Measurements from ENCODE around the gene THADA.
"Not testable (repeated sequence)": the region's sequence is repeated elsewhere in the genome, so short reads cannot be mapped to it uniquely, and the experiment has no call there.

Gene THADA

DNA sequence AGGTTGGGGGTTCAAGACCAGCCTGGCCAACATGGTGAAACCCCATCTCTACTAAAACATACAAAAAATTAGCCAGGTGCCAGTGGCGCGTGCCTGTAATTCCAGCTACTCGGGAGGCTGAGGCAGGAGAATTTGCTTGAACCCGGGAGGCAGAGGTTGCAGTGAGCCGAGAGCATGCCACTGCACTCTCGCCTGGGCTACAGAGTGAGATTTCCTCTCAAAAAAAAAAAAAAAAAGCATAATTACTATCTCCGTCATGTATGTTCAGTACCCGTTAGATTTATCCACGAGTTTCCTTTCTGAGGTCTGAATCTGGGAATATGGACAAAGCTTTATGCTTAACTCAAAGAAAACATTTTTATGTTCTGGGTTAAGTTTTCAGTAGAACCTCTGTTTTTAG lies 209.2 kb downstream of the THADA start:
- not testable (repeated sequence) for H3K9ac ChIP-seq (ENCODE audit: low read length)

DNA sequence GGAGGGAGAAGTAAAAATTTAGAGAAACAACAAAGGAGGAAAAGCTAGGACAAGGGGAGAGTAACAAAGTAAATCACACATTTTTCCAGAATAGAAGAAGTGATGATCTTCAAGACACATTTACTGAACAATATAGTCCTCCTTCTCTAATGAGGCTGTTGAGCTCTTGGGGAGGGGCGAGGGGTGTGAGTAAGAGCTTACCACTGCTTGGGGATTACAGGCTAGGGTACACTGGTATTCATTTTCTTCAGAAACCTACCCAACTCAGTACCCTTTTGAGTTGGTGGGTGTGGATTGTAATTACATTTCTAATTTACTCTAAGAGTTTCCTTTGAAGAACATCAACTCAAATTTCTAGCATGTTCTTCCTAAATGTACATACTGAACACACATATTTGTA lies 211.7 kb downstream of the THADA start:
- H3K27ac ChIP-seq (ENCODE audit: low read depth, low read length): no peak overlapping the region
- no peak overlapping the region for H3K9ac ChIP-seq (ENCODE audit: low read length)
- no peaks in the 10 kb centered on the region for H3K9me3 ChIP-seq (ENCODE audit: control insufficient read depth, insufficient read depth, low read depth, low read length)
- H3K4me1 ChIP-seq (ENCODE audit: control insufficient read depth, insufficient read depth, low read length): no peaks in the 10 kb centered on the region
- H3K4me3 ChIP-seq (ENCODE audit: low read depth, low read length): no peak overlapping the region
- H3K27me3 ChIP-seq (ENCODE audit: control insufficient read depth, insufficient read depth, low read length): no peaks in the 10 kb centered on the region
- no peaks in the 10 kb centered on the region for H3K36me3 ChIP-seq (ENCODE audit: control insufficient read depth, insufficient read depth, low read length)

More for the DNA sequence above, 209.2 kb downstream of the THADA start:
- H3K27ac ChIP-seq (ENCODE audit: low read depth, low read length); H3K36me3 ChIP-seq (ENCODE audit: control insufficient read depth, insufficient read depth, low read length); H3K27me3 ChIP-seq (ENCODE audit: control insufficient read depth, insufficient read depth, low read length); H3K4me1 ChIP-seq (ENCODE audit: control insufficient read depth, insufficient read depth, low read length); H3K9me3 ChIP-seq (ENCODE audit: control insufficient read depth, insufficient read depth, low read depth, low read length); H3K4me3 ChIP-seq (ENCODE audit: low read depth, low read length): not testable (repeated sequence)

DNA sequence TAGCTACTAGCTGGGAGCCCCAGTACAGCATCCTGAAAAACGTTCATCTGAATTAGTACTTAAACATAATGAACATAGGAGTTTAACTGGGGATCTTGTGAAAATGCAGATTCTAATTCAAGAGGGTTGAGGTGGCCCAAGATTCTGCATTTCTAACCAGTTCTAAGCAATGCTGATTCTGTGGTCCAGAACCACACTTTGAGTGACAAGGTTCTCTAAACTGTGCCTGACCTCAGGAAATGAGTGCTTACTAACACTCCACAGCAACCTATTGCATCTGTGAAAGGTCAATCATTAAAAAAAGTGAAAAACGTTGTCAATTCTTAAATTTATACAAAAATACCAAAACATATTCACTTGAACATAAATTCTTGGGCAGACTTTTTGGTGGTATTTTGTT lies 212.3 kb downstream of the THADA start:
- no peaks in the 10 kb centered on the region for H3K27me3 ChIP-seq (ENCODE audit: control insufficient read depth, insufficient read depth, low read length)
- no peaks in the 10 kb centered on the region for H3K36me3 ChIP-seq (ENCODE audit: control insufficient read depth, insufficient read depth, low read length)

DNA sequence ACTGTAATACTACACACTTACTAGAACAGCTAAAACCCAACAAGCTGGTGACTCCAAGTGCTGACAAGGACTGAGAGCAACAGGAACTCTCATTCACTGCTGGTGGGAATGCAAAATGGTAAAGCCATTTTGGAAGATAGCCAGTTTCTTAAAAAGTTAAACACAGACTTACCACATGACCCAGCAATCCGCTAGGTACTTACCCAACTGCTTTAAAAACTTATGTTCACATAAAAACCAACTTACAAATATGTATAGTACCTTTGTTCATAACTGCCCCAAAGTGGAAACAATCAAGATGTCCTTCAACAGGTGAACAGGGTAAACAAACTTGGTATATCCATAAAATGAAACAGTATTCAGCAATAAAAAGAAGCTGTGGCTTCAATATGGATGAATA lies 216.3 kb downstream of the THADA start:
- Histone ChIP-seq H3K4me3 (ENCODE audit: low read depth, low read length) (no peak overlapping the region), H3K36me3 (ENCODE audit: control insufficient read depth, insufficient read depth, low read length) (no peaks in the 10 kb centered on the region), H3K27me3 (ENCODE audit: control insufficient read depth, insufficient read depth, low read length) (no peaks in the 10 kb centered on the region), H3K9ac (ENCODE audit: low read length) (no peak overlapping the region), H3K27ac (ENCODE audit: low read depth, low read length) (no peak overlapping the region), H3K9me3 (ENCODE audit: control insufficient read depth, insufficient read depth, low read depth, low read length) (no peaks in the 10 kb centered on the region), H3K4me1 (ENCODE audit: control insufficient read depth, insufficient read depth, low read length) (no peaks in the 10 kb centered on the region; the same call in 1 of the 2 replicates)

More for the DNA sequence above, 212.3 kb downstream of the THADA start:
- Histone ChIP-seq H3K4me3 (ENCODE audit: low read depth, low read length) (no peak overlapping the region), H3K9ac (ENCODE audit: low read length) (no peak overlapping the region), H3K27ac (ENCODE audit: low read depth, low read length) (no peak overlapping the region), H3K9me3 (ENCODE audit: control insufficient read depth, insufficient read depth, low read depth, low read length) (no peaks in the 10 kb centered on the region), H3K4me1 (ENCODE audit: control insufficient read depth, insufficient read depth, low read length) (no peaks in the 10 kb centered on the region)

DNA sequence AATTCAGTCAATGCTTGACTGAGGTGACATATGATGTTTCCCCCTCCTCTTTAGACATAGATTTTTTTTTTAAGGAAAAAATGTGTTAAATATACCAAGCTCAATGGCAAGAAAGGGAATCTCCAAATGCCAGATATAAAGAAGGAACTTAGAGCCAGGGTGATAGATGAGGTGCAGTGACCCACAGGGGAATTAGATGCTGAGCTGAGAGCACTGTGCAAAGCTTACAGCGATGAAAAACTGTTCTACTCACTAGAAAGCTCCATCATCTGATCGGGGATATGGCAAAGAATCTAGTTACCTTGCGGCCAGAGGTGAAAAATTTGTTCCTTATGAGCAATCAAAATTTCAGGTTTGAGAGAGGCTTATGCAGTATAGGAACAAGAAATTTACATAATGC lies 218.5 kb downstream of the THADA start:
- no peaks in the 10 kb centered on the region for H3K36me3 ChIP-seq (ENCODE audit: control insufficient read depth, insufficient read depth, low read length)
- no peak overlapping the region for H3K9ac ChIP-seq (ENCODE audit: low read length)
- H3K27me3 ChIP-seq (ENCODE audit: control insufficient read depth, insufficient read depth, low read length): no peaks in the 10 kb centered on the region
- no peak overlapping the region for H3K27ac ChIP-seq (ENCODE audit: low read depth, low read length)
- H3K4me1 ChIP-seq (ENCODE audit: control insufficient read depth, insufficient read depth, low read length): no peaks in the 10 kb centered on the region; the same call in 1 of the 2 replicates
- H3K9me3 ChIP-seq (ENCODE audit: control insufficient read depth, insufficient read depth, low read depth, low read length): no peaks in the 10 kb centered on the region
- no peak overlapping the region for H3K4me3 ChIP-seq (ENCODE audit: low read depth, low read length)

DNA sequence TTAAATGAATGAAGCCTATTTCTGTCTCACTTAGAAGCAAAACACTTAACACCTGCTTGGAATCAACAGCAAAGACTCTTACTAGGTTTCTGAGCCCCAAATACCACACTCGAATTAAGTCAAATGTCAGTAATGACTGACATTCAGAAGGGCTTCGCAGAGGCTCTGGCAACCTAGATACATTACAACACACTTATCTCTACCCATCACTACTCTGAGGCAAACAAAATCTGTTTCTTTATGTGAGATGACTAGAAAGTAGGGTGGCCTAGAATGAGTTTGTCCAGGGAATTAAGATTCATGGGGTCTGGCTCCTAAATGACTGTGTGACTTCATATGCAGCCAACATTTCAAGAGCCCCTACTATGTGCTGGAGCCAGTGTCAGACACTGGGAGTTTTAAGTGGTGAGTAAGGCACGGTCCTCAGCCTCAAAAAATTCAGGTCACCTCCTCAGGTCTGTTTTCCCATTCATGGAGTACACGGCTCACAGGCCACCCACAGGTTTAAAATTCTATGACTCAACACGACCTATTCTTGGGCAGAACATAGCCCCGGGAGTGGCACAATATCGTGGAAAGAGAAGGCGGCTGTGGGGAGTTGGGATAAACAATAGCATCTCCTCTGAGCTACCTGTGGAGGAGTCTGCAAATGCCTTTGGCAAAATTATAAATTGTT lies 219.2 kb downstream of the THADA start:
- Histone ChIP-seq H3K4me1 (ENCODE audit: control insufficient read depth, insufficient read depth, low read length) (peaks cover 2% of the 10 kb centered on the region; the same call in 1 of the 2 replicates), H3K4me3 (ENCODE audit: low read depth, low read length) (no peak overlapping the region), H3K36me3 (ENCODE audit: control insufficient read depth, insufficient read depth, low read length) (no peaks in the 10 kb centered on the region), H3K9ac (ENCODE audit: low read length) (no peak overlapping the region), H3K27ac (ENCODE audit: low read depth, low read length) (no peak overlapping the region), H3K9me3 (ENCODE audit: control insufficient read depth, insufficient read depth, low read depth, low read length) (no peaks in the 10 kb centered on the region), H3K27me3 (ENCODE audit: control insufficient read depth, insufficient read depth, low read length) (no peaks in the 10 kb centered on the region)

DNA sequence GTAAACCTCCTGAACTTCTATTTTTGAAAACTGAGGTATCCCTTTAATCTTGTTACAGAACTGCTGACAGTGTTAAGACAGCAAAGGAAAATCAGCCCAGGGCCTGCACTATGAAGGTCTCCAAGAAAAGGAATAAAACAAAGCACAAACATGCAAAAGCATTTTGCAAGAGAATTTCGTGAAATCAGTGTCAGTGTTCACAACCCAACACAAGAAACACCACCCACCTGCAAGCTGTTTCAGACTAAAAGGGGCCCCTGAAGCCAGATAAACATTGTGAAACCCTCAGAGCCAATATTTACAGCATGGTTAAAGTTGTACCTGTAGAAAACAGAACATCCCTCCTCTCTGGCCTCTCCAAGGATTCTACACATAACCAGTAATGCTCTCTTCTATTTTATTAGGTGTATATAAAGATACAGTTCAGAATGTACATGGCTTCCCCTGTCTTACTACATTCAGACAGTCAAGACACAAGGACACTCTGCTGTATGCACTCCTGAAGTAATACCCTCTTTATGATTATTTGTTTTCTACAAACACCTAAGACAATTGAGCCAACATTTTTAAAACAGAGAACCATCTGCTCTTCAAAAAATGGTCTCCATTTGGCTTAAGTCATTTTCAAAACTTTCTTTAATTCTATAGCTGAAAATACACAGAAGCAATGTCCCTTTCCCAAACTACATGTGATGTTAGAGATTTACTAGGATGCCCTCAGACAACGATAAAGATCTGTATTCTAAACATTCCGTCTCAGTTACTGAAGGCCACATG lies 219.9 kb downstream of the THADA start:
- Histone ChIP-seq H3K4me1 (ENCODE audit: control insufficient read depth, insufficient read depth, low read length) (peaks cover 5% of the 10 kb centered on the region; the same call in 1 of the 2 replicates), H3K9me3 (ENCODE audit: control insufficient read depth, insufficient read depth, low read depth, low read length) (no peaks in the 10 kb centered on the region), H3K9ac (ENCODE audit: low read length) (no peak overlapping the region), H3K4me3 (ENCODE audit: low read depth, low read length) (no peak overlapping the region), H3K27ac (ENCODE audit: low read depth, low read length) (no peak overlapping the region), H3K27me3 (ENCODE audit: control insufficient read depth, insufficient read depth, low read length) (no peaks in the 10 kb centered on the region), H3K36me3 (ENCODE audit: control insufficient read depth, insufficient read depth, low read length) (no peaks in the 10 kb centered on the region)

DNA sequence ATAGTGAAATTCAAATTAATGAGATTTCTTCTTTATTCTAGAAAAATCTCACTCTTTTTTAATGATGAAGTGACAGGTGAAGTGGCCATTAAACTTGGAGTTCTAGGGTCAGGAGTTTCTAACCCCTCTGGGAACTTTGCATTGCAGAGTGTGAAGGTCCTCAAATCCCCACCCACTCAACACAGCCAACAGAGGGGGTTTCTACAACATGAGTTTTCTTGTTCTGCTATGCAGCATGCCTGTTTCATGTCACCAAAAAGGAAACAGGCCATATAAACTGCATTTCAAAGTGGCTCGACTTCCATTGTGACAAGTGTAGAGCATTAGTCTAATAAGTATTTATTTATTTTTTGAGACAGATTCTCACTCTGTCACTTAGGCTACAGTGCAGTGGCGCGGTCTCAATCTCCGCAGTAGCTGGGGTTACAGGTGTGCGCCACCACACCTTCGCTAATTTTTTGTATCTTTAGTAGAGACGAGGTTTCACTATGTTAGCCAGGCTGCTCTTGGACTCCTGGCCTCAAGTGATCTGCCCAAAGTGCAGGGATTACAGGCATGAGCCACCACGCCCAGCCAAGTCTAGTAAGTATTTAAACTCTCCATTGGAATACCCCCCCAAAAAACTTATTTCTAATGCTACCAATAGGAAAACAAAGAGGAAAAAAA lies 223.3 kb downstream of the THADA start:
- no peak overlapping the region for H3K27ac ChIP-seq (ENCODE audit: low read depth, low read length)
- H3K9me3 ChIP-seq (ENCODE audit: control insufficient read depth, insufficient read depth, low read depth, low read length): no peaks in the 10 kb centered on the region
- H3K4me3 ChIP-seq (ENCODE audit: low read depth, low read length): no peak overlapping the region
- H3K27me3 ChIP-seq (ENCODE audit: control insufficient read depth, insufficient read depth, low read length): no peaks in the 10 kb centered on the region
- peaks cover 5% of the 10 kb centered on the region; the same call in 1 of the 2 replicates for H3K4me1 ChIP-seq (ENCODE audit: control insufficient read depth, insufficient read depth, low read length)
- no peaks in the 10 kb centered on the region for H3K36me3 ChIP-seq (ENCODE audit: control insufficient read depth, insufficient read depth, low read length)
- H3K9ac ChIP-seq (ENCODE audit: low read length): no peak overlapping the region

DNA sequence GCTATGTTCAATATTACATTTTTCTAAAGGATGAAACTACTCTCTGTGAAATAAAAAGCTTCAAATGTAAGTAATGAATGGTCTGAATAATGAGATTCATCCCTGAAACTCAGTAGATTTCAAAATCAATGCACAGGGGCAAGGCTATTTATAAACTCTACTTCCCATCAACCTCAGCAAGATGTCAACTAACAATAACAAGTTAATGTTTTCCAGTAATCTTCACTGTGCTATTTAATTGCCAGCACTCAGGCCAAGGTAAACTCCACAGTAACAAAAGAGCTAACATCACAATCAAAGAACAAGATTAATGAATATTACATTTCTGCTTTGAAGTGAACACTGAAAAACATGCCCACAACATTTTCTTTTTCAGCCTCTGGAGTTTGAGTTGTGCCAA lies 225.1 kb downstream of the THADA start:
- no peaks in the 10 kb centered on the region for H3K36me3 ChIP-seq (ENCODE audit: control insufficient read depth, insufficient read depth, low read length)
- peaks cover 5% of the 10 kb centered on the region; the same call in 1 of the 2 replicates for H3K4me1 ChIP-seq (ENCODE audit: control insufficient read depth, insufficient read depth, low read length)
- H3K9ac ChIP-seq (ENCODE audit: low read length): no peak overlapping the region
- no peak overlapping the region for H3K27ac ChIP-seq (ENCODE audit: low read depth, low read length)
- H3K9me3 ChIP-seq (ENCODE audit: control insufficient read depth, insufficient read depth, low read depth, low read length): no peaks in the 10 kb centered on the region
- H3K27me3 ChIP-seq (ENCODE audit: control insufficient read depth, insufficient read depth, low read length): no peaks in the 10 kb centered on the region
- H3K4me3 ChIP-seq (ENCODE audit: low read depth, low read length): no peak overlapping the region

DNA sequence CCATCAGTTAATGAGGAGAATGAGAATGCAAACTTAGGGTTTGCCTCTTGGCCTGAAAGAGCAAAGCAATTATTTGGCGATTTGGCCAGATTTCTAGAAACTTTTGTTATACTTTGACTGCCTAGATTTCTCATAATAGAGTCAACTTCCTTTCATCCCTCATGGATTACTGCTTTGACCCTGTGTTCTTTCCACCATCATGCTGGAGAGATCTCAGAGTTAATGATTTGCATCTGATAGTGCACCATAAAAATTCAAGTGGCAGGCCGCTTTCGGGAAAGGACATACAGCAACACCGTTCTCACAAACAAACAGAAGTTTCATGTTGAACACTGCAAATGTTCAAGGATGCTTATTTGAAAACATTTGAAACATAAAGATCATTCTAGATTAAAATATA lies 225.7 kb downstream of the THADA start:
- no peaks in the 10 kb centered on the region for H3K36me3 ChIP-seq (ENCODE audit: control insufficient read depth, insufficient read depth, low read length)
- no peaks in the 10 kb centered on the region for H3K27me3 ChIP-seq (ENCODE audit: control insufficient read depth, insufficient read depth, low read length)
- no peaks in the 10 kb centered on the region for H3K9me3 ChIP-seq (ENCODE audit: control insufficient read depth, insufficient read depth, low read depth, low read length)
- no peak overlapping the region for H3K27ac ChIP-seq (ENCODE audit: low read depth, low read length)
- H3K4me1 ChIP-seq (ENCODE audit: control insufficient read depth, insufficient read depth, low read length): peaks cover 5% of the 10 kb centered on the region; the same call in 1 of the 2 replicates
- H3K9ac ChIP-seq (ENCODE audit: low read length): no peak overlapping the region
- H3K4me3 ChIP-seq (ENCODE audit: low read depth, low read length): no peak overlapping the region
